ENCODE measurements around the gene ACAA2.

The ACAA2 gene

DNA sequence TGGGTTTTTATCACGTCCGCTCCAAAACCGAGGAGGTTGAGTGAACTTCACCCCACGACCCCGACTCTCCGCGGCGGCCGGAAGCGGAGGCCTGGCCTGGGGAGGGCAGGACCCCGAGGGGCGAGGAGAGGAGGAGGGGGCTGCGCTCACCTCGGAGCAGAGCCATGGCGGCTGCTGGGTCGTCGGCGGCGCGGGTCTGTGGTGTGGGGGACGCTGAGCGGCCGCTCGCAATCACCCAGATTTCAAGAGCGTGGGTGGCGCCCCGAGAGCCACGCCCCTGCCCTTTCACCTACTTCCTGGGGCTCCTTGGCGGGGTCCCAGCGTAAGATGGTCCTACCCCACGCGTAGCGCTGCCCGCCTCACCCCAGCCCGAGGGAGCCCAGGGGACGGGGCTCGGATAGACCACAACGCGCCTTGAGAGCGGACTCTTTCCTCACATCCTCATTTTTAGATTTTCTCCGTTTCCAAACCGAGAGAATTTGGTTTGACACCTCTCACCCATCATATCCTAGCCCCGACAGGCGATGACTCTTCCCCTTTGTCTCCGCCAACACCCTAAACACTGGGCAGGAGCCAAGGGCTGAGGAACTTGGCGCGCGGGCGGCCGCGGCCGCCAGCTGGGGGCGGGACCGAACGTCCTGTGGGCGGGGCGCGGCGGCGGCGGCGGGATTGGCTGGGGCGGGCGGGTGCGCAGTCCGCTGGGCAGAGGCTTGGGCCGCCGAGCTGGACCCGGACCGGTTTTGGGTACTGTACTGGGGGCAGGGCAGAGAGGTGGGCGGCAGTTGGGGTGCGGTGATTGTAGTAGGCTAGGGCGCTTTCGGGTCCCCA, at the start of gene ACAA2:
Gene ACAA2, minus strand, starts transcription at position 215 of the 828 bp plus-strand sequence. Its CDS starts 49 bp downstream, at position 166.
- Mint-ChIP-seq H3K27ac (peak within 1 kb of the TSS; percentile 99), H3K27me3 (no peaks in the 10 kb centered on the region), H3K4me1 (ENCODE audit: low read depth) (peaks cover 48% of the 10 kb centered on the region), H3K36me3 (ENCODE audit: low read depth) (peaks cover 30% of the 10 kb centered on the region), H3K4me3 (peak within 1 kb of the TSS; percentile 97), H3K9me3 (peaks cover 15% of the 10 kb centered on the region)
- peak; percentile 91 for DNase-seq

DNA sequence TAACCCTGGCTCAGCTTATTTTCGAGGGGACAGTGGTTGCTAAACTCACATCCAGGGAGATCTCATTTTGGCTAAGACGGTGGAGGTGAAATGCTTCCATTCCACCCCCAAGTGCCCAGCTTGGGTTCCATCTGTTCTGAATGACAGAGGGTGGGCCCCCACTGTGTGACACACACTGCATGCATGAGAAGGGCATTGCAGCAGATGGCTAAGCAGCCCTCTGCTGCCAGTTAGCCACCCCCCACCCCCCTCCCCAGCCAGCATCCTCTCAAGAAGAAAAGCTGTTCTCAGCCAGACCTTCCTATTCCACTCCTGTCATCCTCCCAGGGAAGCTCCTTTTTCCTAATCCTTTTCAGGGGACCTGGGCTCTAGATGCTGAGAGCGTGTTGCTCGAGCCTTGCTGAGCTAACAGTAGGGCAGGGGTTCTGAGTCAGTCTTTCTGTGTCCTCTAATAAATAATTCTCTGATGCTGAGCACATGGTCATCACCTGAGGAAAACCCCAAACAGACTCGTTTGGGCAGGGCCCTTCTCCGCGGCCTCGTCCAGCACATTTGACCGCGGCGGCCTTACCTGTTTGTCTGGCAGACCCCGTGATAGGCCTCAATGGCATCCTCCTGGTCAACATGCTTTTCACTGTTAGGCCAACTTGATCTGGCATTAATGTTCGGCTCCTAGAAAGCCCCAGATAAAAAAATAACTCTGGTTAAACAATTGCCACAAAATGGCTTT, 49.5 kb upstream of the ACAA2 start:
- H3K4me3 Mint-ChIP-seq = no peak overlapping the region
- no peaks in the 10 kb centered on the region for H3K36me3 Mint-ChIP-seq (ENCODE audit: low read depth)
- no peaks in the 10 kb centered on the region for H3K4me1 Mint-ChIP-seq (ENCODE audit: low read depth)
- no peaks in the 10 kb centered on the region for H3K9me3 Mint-ChIP-seq
- no peak overlapping the region for H3K27ac Mint-ChIP-seq
- H3K27me3 Mint-ChIP-seq = peaks cover 8% of the 10 kb centered on the region
- no peak for DNase-seq

- Mint-ChIP-seq H3K36me3 (ENCODE audit: low read depth) (no peaks in the 10 kb centered on the region), H3K9me3 (no peaks in the 10 kb centered on the region), H3K4me3 (no peak overlapping the region), H3K27me3 (peaks cover 8% of the 10 kb centered on the region), H3K27ac (no peak overlapping the region), H3K4me1 (ENCODE audit: low read depth) (no peaks in the 10 kb centered on the region)
- no peak for DNase-seq
Measured at GRCh38 chr18:49861659-49862058, 48.3 kb upstream of the ACAA2 start.

DNA sequence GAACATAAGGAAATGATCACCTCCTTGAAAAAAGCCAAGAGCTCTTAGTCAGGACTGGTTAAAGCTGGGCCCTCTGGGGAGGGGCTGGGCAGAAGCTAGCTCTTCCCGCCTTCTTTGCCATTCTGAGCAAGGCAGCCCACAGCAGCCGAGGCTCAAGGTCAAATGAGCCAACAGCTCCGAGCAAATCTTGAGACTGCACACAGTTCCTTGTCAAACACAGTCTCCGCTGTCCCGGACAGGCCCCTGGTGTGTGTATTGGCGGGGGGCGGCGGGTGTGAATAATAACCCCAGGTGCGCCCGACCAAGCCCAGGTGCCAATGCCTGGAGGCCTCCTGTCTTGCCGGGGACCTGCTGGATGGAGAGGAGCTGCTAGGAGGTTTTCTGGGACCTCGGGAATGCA, 46.4 kb upstream of the ACAA2 start:
- Mint-ChIP-seq H3K4me1 (ENCODE audit: low read depth) (no peaks in the 10 kb centered on the region), H3K27me3 (peaks cover 4% of the 10 kb centered on the region), H3K4me3 (no peak overlapping the region), H3K27ac (no peak overlapping the region), H3K36me3 (ENCODE audit: low read depth) (no peaks in the 10 kb centered on the region), H3K9me3 (no peaks in the 10 kb centered on the region)
- DNase-seq = no peak

DNA sequence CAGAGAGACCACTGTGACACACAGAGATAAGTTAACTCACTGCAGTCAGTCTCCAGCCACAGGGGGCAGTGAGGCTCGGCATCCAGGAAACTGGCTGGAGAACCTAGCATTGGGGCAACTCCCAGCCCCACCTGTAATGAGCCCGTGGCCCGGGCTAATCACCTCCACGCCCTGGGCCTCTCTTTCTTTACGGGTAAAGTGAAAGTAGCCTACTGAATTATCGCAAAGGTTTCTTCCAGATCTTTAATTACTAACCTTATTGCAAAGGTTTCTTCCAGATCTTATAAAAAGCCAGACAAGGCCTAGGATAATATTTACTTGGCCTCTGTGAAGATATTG, 45.7 kb upstream of the ACAA2 start:
- Mint-ChIP-seq H3K4me3 (no peak overlapping the region), H3K4me1 (ENCODE audit: low read depth) (no peaks in the 10 kb centered on the region), H3K27ac (no peak overlapping the region), H3K9me3 (no peaks in the 10 kb centered on the region), H3K36me3 (ENCODE audit: low read depth) (no peaks in the 10 kb centered on the region), H3K27me3 (peaks cover 4% of the 10 kb centered on the region)
- DNase-seq = no peak

GRCh38 chr18:49858309-49859020, 45.1 kb upstream of the ACAA2 start:
- H3K4me3 Mint-ChIP-seq = no peak overlapping the region
- H3K9me3 Mint-ChIP-seq = no peaks in the 10 kb centered on the region
- H3K27me3 Mint-ChIP-seq = peaks cover 3% of the 10 kb centered on the region
- peak; percentile 74 for DNase-seq
- no peaks in the 10 kb centered on the region for H3K4me1 Mint-ChIP-seq (ENCODE audit: low read depth)
- no peaks in the 10 kb centered on the region for H3K36me3 Mint-ChIP-seq (ENCODE audit: low read depth)
- no peak overlapping the region for H3K27ac Mint-ChIP-seq

DNA sequence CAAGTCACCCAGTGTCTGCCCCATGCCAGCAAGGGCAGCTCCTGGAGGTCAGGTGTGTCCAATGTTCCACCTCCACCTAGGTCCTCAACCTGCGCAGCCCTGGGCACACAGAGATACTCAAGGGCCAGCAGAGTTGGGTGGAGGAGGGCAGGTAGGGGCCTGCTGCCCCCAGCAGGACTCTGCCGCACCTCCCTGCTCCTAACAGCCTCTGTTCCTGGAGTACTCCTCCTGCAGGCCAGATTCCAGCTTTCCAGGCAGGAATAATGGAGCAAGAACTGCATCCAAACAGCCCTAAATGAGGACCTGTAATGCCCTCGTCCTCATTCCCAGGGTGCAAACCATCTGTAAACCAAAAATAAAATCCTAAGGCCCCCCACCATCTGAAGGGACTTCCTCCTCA, 44.4 kb upstream of the ACAA2 start:
- no peaks in the 10 kb centered on the region for H3K9me3 Mint-ChIP-seq
- no peaks in the 10 kb centered on the region for H3K36me3 Mint-ChIP-seq (ENCODE audit: low read depth)
- H3K4me3 Mint-ChIP-seq = no peak overlapping the region
- H3K27ac Mint-ChIP-seq = no peak overlapping the region
- H3K27me3 Mint-ChIP-seq = no peaks in the 10 kb centered on the region
- no peaks in the 10 kb centered on the region for H3K4me1 Mint-ChIP-seq (ENCODE audit: low read depth)
- DNase-seq = no peak

DNA sequence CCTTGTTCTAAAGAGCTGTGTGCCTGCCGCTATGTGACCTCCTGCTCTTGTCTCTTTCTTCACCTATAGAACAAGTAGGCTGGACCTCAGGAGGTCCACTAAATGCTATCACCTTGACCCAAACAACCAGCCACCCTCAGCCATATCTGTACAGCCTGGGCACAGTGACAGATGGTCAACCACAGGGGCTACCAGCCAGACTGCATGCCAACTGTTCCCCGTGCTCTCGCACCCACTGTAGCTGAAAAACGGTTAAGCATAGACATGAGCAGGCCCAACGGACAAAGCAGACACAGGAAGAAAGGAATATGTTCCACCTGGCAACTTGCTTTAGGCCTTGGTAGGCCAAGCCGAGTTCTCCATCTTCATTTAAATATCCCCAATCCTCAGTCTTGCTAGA, 43.2 kb upstream of the ACAA2 start:
- Mint-ChIP-seq H3K9me3 (no peaks in the 10 kb centered on the region), H3K27ac (no peak overlapping the region), H3K36me3 (ENCODE audit: low read depth) (no peaks in the 10 kb centered on the region)

GRCh38 chr18:49855711-49856415, 42.5 kb upstream of the ACAA2 start:
- no peak for DNase-seq
- H3K4me1 Mint-ChIP-seq (ENCODE audit: low read depth) = no peaks in the 10 kb centered on the region
- no peaks in the 10 kb centered on the region for H3K9me3 Mint-ChIP-seq
- no peaks in the 10 kb centered on the region for H3K36me3 Mint-ChIP-seq (ENCODE audit: low read depth)
- no peak overlapping the region for H3K4me3 Mint-ChIP-seq
- no peak overlapping the region for H3K27ac Mint-ChIP-seq
- no peaks in the 10 kb centered on the region for H3K27me3 Mint-ChIP-seq

More for the DNA sequence above, 43.2 kb upstream of the ACAA2 start:
- no peak for DNase-seq
- Mint-ChIP-seq H3K27me3 (no peaks in the 10 kb centered on the region), H3K4me1 (ENCODE audit: low read depth) (no peaks in the 10 kb centered on the region), H3K4me3 (no peak overlapping the region)

GRCh38 chr18:49854681-49855080, 41.3 kb upstream of the ACAA2 start:
- Mint-ChIP-seq H3K4me1 (ENCODE audit: low read depth) (no peaks in the 10 kb centered on the region), H3K27me3 (no peaks in the 10 kb centered on the region), H3K27ac (no peak overlapping the region), H3K36me3 (ENCODE audit: low read depth) (no peaks in the 10 kb centered on the region), H3K9me3 (no peaks in the 10 kb centered on the region), H3K4me3 (no peak overlapping the region)
- DNase-seq = no peak

- H3K4me1 Mint-ChIP-seq (ENCODE audit: low read depth) = no peaks in the 10 kb centered on the region
- no peaks in the 10 kb centered on the region for H3K9me3 Mint-ChIP-seq
- H3K27me3 Mint-ChIP-seq = peaks cover 8% of the 10 kb centered on the region
- H3K4me3 Mint-ChIP-seq = no peak overlapping the region
- H3K36me3 Mint-ChIP-seq (ENCODE audit: low read depth) = no peaks in the 10 kb centered on the region
- H3K27ac Mint-ChIP-seq = no peak overlapping the region
- no peak for DNase-seq
Measured at GRCh38 chr18:49853436-49853835, 40.1 kb upstream of the ACAA2 start.

DNA sequence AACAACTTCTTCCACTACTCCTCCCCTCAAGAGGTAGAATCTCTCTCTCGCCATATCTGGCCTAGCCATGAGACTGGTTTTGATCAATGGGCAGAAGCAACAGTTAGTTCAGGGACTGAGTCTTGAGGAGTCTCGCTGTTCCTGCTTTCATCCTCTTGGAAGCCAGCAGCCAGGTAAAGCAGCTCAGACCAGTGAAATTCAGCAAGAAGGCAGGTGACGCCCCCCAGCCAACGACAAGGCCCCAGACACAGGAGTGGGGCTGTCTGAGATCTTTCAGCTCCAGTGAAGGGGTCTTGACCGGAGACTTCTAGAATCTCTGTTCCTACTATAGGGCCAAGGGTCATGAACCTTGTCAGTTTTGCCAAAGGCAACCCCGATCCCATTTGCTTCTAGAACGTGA, 39.7 kb upstream of the ACAA2 start:
- Mint-ChIP-seq H3K27me3 (peaks cover 12% of the 10 kb centered on the region), H3K4me1 (ENCODE audit: low read depth) (no peaks in the 10 kb centered on the region), H3K36me3 (ENCODE audit: low read depth) (no peaks in the 10 kb centered on the region), H3K27ac (no peak overlapping the region), H3K4me3 (no peak overlapping the region), H3K9me3 (no peaks in the 10 kb centered on the region)
- no peak for DNase-seq

GRCh38 chr18:49851624-49852023, 38.3 kb upstream of the ACAA2 start:
- Mint-ChIP-seq H3K9me3 (no peaks in the 10 kb centered on the region), H3K4me1 (ENCODE audit: low read depth) (no peaks in the 10 kb centered on the region), H3K27me3 (peaks cover 20% of the 10 kb centered on the region), H3K36me3 (ENCODE audit: low read depth) (no peaks in the 10 kb centered on the region), H3K27ac (no peak overlapping the region), H3K4me3 (no peak overlapping the region)
- no peak for DNase-seq

DNA sequence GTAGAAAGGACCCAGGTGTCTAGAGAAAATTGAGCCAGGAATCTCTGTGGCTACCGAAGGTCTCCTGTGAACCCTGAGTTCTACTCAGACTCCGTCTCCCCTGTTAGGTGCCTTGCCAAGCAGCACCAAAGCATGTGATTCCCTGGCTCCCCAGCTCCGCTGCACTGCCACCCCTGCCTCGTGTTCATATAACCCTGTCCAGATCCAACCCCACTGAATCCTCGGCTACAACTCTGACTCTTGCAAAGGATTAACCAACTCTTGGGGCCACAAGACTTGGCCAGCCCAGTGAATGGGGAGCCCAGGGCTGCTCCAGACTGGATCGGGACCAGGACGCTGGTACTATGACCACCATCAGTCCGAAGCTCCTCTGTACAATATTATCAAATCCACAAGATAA, 37.3 kb upstream of the ACAA2 start:
- H3K36me3 Mint-ChIP-seq (ENCODE audit: low read depth) = no peaks in the 10 kb centered on the region
- H3K4me3 Mint-ChIP-seq = no peak overlapping the region
- no peaks in the 10 kb centered on the region for H3K4me1 Mint-ChIP-seq (ENCODE audit: low read depth)
- H3K27me3 Mint-ChIP-seq = peaks cover 21% of the 10 kb centered on the region
- no peak for DNase-seq
- H3K27ac Mint-ChIP-seq = no peak overlapping the region
- H3K9me3 Mint-ChIP-seq = no peaks in the 10 kb centered on the region

Measured in activated T-cell treated with anti-CD3 and anti-CD28 coated beads, Interleukin-2, amount 50 U/mL, for 24 hours (primary cell).